HG03108 (cell line): Measurements from ENCODE around the gene DGKB.

ENCODE experiments used
- ATAC-seq: cut with Tn5 transposase; IDR thresholded peaks from one replicate; pipeline ENCODE4 v1.9.1; 2021; ENCODE audit warnings: moderate library complexity; ENCODE audit not compliant: unreplicated experiment

Gene DGKB

GRCh38 chr7:14825912-14826311 is 76.6 kb downstream of the DGKB start:
- no peak for ATAC-seq

GRCh38 chr7:14822481-14822854 is 80.1 kb downstream of the DGKB start:
- ATAC-seq, result no peak

GRCh38 chr7:14821757-14822480 is 80.6 kb downstream of the DGKB start:
- no peak for ATAC-seq

- ATAC-seq, result no peak
Observed at GRCh38 chr7:14818871-14819270, 83.7 kb downstream of the DGKB start.

- ATAC-seq, result no peak
Observed at GRCh38 chr7:14817829-14818614, 84.5 kb downstream of the DGKB start.

GRCh38 chr7:14807507-14807906 is 95.0 kb downstream of the DGKB start:
- no peak for ATAC-seq

GRCh38 chr7:14806891-14807290 is 95.7 kb downstream of the DGKB start:
- ATAC-seq, result no peak

GRCh38 chr7:14805105-14805719 is 97.3 kb downstream of the DGKB start:
- ATAC-seq, result no peak

- ATAC-seq, result no peak
Observed at GRCh38 chr7:14800664-14801063, 101.9 kb downstream of the DGKB start.

- ATAC-seq, result no peak
Observed at GRCh38 chr7:14793151-14793550, 109.4 kb downstream of the DGKB start.

GRCh38 chr7:14787551-14787950 is 115.0 kb downstream of the DGKB start:
- ATAC-seq, result no peak

- ATAC-seq, result no peak
Observed at GRCh38 chr7:14786314-14786895, 116.1 kb downstream of the DGKB start.

- ATAC-seq, result no peak
Observed at GRCh38 chr7:14777806-14778205, 124.7 kb downstream of the DGKB start.

GRCh38 chr7:14776266-14776665 is 126.3 kb downstream of the DGKB start:
- no peak for ATAC-seq

GRCh38 chr7:14773729-14774271 is 128.8 kb downstream of the DGKB start:
- no peak for ATAC-seq

- no peak for ATAC-seq
Observed at GRCh38 chr7:14770614-14771013, 131.9 kb downstream of the DGKB start.

GRCh38 chr7:14769261-14769660 is 133.3 kb downstream of the DGKB start:
- ATAC-seq, result no peak

GRCh38 chr7:14767716-14768425 is 134.7 kb downstream of the DGKB start:
- no peak for ATAC-seq

GRCh38 chr7:14766747-14767146 is 135.8 kb downstream of the DGKB start:
- no peak for ATAC-seq

GRCh38 chr7:14765731-14766130 is 136.8 kb downstream of the DGKB start:
- ATAC-seq, result no peak

- ATAC-seq, result no peak
Observed at GRCh38 chr7:14762561-14762960, 140.0 kb downstream of the DGKB start.
